Caco-2 (cell line): ENCODE data around the gene LEKR1. TPM values are rescaled to one million over a fixed set of nuclear protein-coding genes. Genes with fewer than 3 reads are reported as not detected.

Source experiments
- BruUV-seq: library from RNA; stranded (reverse); fragments of 400-500 nt; replicated peaks from 2 replicates; lab custom pipeline; 2021; lab: Mats Ljungman, UMichigan
- CTCF ChIA-PET: fragments of 300-600 bp; sonication (Branson Sonifier 250); formaldehyde crosslinking; loops from one replicate; lab custom pipeline; 2022; ENCODE audit warnings: antibody characterized with exemption; lab: Charles Lee
- POLR2A ChIA-PET: fragments of 300-600 bp; sonication (Branson Sonifier 250); formaldehyde crosslinking; loops from one replicate; lab custom pipeline; 2022; ENCODE audit warnings: antibody characterized with exemption; lab: Charles Lee
- DNase-seq, 2 experiments: peaks; one replicate each; pipeline versions ENCODE4 v3.0.0 to v3.0.0-alpha.2; 2020 to 2022
- H3K27me3 ChIP-seq: replicated peaks from 2 replicates; pipeline ENCODE4 v1.6.0; 2011; ENCODE audit warnings: low read length; ENCODE audit not compliant: control insufficient read depth, insufficient read depth
- H3K36me3 ChIP-seq: 2 replicates; pipeline ENCODE4 v1.5.1; 2011; ENCODE audit warnings: low read length; ENCODE audit not compliant: control insufficient read depth, insufficient read depth
- H3K4me1 ChIP-seq: fragments of 250-450 bp; sonication (Bioruptor Pico); 2 replicates; pipeline ENCODE4 v1.5.1; 2020; ENCODE audit warnings: mild to moderate bottlenecking
- H3K4me3 ChIP-seq: 2 replicates; pipeline ENCODE4 v1.5.1; 2011; ENCODE audit warnings: low read depth, mild to moderate bottlenecking, control low read depth, low read length
- H3K9me3 ChIP-seq: fragments of 250-450 bp; sonication (Bioruptor Pico); 2 replicates; pipeline ENCODE4 v1.5.1; 2020; ENCODE audit warnings: mild to moderate bottlenecking, moderate library complexity
- H3K27ac Mint-ChIP-seq: one replicate; pipeline ENCODE4 v1.8.0; 2022; ENCODE audit warnings: mixed read lengths; ENCODE audit not compliant: unreplicated experiment
- H3K27me3 Mint-ChIP-seq: one replicate; pipeline ENCODE4 v1.8.0; 2022; ENCODE audit warnings: mixed read lengths; ENCODE audit not compliant: insufficient read depth, unreplicated experiment
- H3K36me3 Mint-ChIP-seq: one replicate; pipeline ENCODE4 v1.8.0; 2022; ENCODE audit warnings: mild to moderate bottlenecking, mixed read lengths; ENCODE audit not compliant: insufficient read depth, unreplicated experiment
- H3K4me1 Mint-ChIP-seq: one replicate; pipeline ENCODE4 v1.8.0; 2022; ENCODE audit warnings: low read depth, mixed read lengths; ENCODE audit not compliant: unreplicated experiment
- H3K4me3 Mint-ChIP-seq: one replicate; pipeline ENCODE4 v1.8.0; 2022; ENCODE audit warnings: mild to moderate bottlenecking, moderate library complexity, mixed read lengths; ENCODE audit not compliant: unreplicated experiment
- H3K9me3 Mint-ChIP-seq: one replicate; pipeline ENCODE4 v1.8.0; 2022; ENCODE audit warnings: mixed read lengths; ENCODE audit not compliant: unreplicated experiment
- intact Hi-C: fragments of 100-400 bp; cut with micrococcal nuclease; formaldehyde crosslinking; loops from one replicate; pipeline ENCODE4 v1.10.0; 2022; ENCODE audit not compliant: unreplicated experiment
- total RNA-seq: library from RNA; stranded (reverse); gene quantifications from 2 replicates; pipeline ENCODE4 v1.2.3, GENCODE V29; 2022
- TF ChIP-seq, protein P1 (sequence below), 2 experiments: fragments of 200-600 bp in 1 of 2; IDR thresholded peaks; 1 replicate in 1 of 2; 2 replicates in 1 of 2; pipeline versions ENCODE4 v1.5.1 to v1.8.0; 2011 to 2022; ENCODE audit warnings: antibody characterized with exemption in 1 of 2, control low read depth in 1 of 2, inconsistent platforms in 1 of 2, low read depth in 1 of 2, low read length in 1 of 2, mild to moderate bottlenecking in 1 of 2, moderate library complexity in 1 of 2; ENCODE audit not compliant: insufficient read depth in 1 of 2, severe bottlenecking in 1 of 2, unreplicated experiment in 1 of 2

LEKR1 gene
- total RNA-seq, 1 experiment from 2014 or later = 1.6 TPM

DNA sequence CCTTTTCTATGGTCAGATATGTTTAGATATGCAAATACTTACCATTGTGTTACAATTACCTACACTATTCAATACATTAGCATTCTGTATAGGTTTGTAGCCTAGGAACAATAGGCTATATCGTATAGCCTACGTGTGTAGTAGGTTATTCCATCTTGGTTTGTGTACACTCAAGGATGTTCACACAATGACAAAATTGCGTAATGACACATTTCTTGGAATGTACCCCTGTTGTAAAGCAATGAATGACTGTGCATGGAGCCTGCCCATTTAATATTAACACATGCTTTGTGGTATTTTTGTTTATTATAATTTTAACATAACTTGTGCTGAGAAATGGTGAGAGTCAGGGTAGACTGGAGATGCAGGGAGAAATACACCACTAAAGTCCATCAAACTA, 154.9 kb downstream of the LEKR1 start:
- ChIA-PET CTCF (no interaction called here), POLR2A (no interaction called here)
- BruUV-seq = no TSS peak
- Mint-ChIP-seq H3K4me1 (peaks cover 10% of the 10 kb centered on the region), H3K27me3 (no peaks in the 10 kb centered on the region), H3K27ac (no peak overlapping the region), H3K9me3 (no peaks in the 10 kb centered on the region), H3K36me3 (no peaks in the 10 kb centered on the region), H3K4me3 (no peak overlapping the region)
- intact Hi-C loops = loop anchor here (10.0 kb wide), 1 partner anchor 154 kb away; no protein-coding TSS in a partner anchor
- Histone ChIP-seq H3K4me1 (no peaks in the 10 kb centered on the region), H3K36me3 (no peaks in the 10 kb centered on the region), H3K9me3 (no peaks in the 10 kb centered on the region), H3K4me3 (no peak overlapping the region), H3K27me3 (no peaks in the 10 kb centered on the region)
- DNase-seq = no peak
- TF ChIP-seq, protein P1, sequence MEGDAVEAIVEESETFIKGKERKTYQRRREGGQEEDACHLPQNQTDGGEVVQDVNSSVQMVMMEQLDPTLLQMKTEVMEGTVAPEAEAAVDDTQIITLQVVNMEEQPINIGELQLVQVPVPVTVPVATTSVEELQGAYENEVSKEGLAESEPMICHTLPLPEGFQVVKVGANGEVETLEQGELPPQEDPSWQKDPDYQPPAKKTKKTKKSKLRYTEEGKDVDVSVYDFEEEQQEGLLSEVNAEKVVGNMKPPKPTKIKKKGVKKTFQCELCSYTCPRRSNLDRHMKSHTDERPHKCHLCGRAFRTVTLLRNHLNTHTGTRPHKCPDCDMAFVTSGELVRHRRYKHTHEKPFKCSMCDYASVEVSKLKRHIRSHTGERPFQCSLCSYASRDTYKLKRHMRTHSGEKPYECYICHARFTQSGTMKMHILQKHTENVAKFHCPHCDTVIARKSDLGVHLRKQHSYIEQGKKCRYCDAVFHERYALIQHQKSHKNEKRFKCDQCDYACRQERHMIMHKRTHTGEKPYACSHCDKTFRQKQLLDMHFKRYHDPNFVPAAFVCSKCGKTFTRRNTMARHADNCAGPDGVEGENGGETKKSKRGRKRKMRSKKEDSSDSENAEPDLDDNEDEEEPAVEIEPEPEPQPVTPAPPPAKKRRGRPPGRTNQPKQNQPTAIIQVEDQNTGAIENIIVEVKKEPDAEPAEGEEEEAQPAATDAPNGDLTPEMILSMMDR (IDR thresholded peaks at IDR 0.05; ENCODE audit: insufficient read depth in 1 of 2, low read depth in 1 of 2, low read length in 1 of 2, severe bottlenecking in 1 of 2, unreplicated experiment in 1 of 2) = no peak

DNA sequence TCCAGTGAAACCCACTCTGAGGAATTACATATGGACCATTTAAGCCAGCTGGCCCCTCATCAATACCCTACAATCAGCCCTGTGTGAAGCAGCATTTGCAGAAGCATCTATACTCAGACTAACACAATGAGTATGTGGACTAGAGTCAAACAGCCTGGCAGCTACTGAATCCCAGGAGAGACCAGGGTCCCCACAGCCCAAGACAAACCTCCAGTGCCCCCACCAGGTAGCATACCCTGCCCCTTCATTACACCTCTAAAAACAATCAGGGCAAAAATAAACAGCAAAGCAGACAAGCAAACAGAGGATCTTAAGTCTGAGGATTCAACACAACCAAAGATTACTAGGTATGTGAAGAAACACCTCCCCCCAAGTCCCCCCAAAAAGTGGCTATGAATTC, 157.4 kb downstream of the LEKR1 start:
- H3K4me1 Mint-ChIP-seq = peaks cover 22% of the 10 kb centered on the region
- no peaks in the 10 kb centered on the region for H3K9me3 Mint-ChIP-seq
- H3K27ac Mint-ChIP-seq = no peak overlapping the region
- no peaks in the 10 kb centered on the region for H3K36me3 Mint-ChIP-seq
- intact Hi-C loops = loop anchor here (10.0 kb wide), 1 partner anchor 151 kb away; no protein-coding TSS in a partner anchor
- Histone ChIP-seq H3K4me1 (peaks cover 5% of the 10 kb centered on the region; the same call in 1 of the 2 replicates), H3K9me3 (no peaks in the 10 kb centered on the region), H3K27me3 (no peaks in the 10 kb centered on the region), H3K36me3 (no peaks in the 10 kb centered on the region), H3K4me3 (no peak overlapping the region)
- CTCF ChIA-PET = no interaction called here
- no peaks in the 10 kb centered on the region for H3K27me3 Mint-ChIP-seq
- H3K4me3 Mint-ChIP-seq = no peak overlapping the region
- POLR2A ChIA-PET = no interaction called here
- TF ChIP-seq, protein P1 (IDR thresholded peaks at IDR 0.05; ENCODE audit: insufficient read depth in 1 of 2, low read depth in 1 of 2, low read length in 1 of 2, severe bottlenecking in 1 of 2, unreplicated experiment in 1 of 2) = no peak
- no peak for DNase-seq
- no TSS peak for BruUV-seq

DNA sequence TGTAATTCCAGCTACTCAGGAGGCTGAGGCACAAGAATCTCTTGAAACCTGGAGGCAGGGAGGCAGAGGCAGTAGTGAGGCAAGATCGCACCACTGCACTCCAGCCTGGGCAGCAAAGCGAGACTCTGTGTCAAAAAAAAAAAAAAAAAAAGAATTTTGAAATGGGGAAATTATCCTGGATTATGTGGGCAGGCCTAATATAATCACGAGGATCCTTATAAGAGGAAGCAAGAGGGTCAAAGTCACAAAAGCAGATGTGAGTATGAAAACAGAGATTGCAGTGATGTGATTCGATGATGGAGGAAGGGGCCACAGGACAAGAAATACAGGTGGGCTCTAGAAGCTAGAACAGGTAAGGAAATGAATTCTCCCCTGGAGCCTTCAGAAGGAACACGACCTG, 159.6 kb downstream of the LEKR1 start:
- H3K9me3 ChIP-seq = no peaks in the 10 kb centered on the region
- Mint-ChIP-seq H3K4me1 (peaks cover 15% of the 10 kb centered on the region), H3K27me3 (no peaks in the 10 kb centered on the region), H3K27ac (no peak overlapping the region), H3K36me3 (no peaks in the 10 kb centered on the region), H3K4me3 (no peak overlapping the region), H3K9me3 (peaks cover 4% of the 10 kb centered on the region)
- TF ChIP-seq, protein P1 (IDR thresholded peaks at IDR 0.05; ENCODE audit: insufficient read depth in 1 of 2, low read depth in 1 of 2, low read length in 1 of 2, severe bottlenecking in 1 of 2, unreplicated experiment in 1 of 2) = no peak
- CTCF ChIA-PET = no interaction called here
- intact Hi-C loops = loop anchor here (10.0 kb wide), 1 partner anchor 149 kb away; no protein-coding TSS in a partner anchor
- POLR2A ChIA-PET = no interaction called here
- no peaks in the 10 kb centered on the region for H3K27me3 ChIP-seq
- H3K4me3 ChIP-seq = no peak overlapping the region
- DNase-seq = no peak
- BruUV-seq = no TSS peak
- H3K36me3 ChIP-seq = no peaks in the 10 kb centered on the region
- peaks cover 5% of the 10 kb centered on the region; the same call in 1 of the 2 replicates for H3K4me1 ChIP-seq
